ENCODE data around the gene MATK. TPM values are rescaled to one million over a fixed set of nuclear protein-coding genes. Genes with fewer than 3 reads are reported as not detected.
"Not testable (repeated sequence)": the region's sequence is repeated elsewhere in the genome, so short reads cannot be mapped to it uniquely, and the experiment has no call there.

Gene MATK
- total RNA-seq, 1 donor from 2014 or later, result not detected

- no peak for DNase-seq (ENCODE audit: low read depth)
- H3K4me3 ChIP-seq (ENCODE audit: insufficient read depth, low read depth, low read length), result no peak overlapping the region
- no peak for FAIRE-seq
- peaks cover 5% of the 10 kb centered on the region for H3K36me3 Mint-ChIP-seq (ENCODE audit: low read depth, unreplicated experiment)
- peaks cover 9% of the 10 kb centered on the region for H3K4me1 ChIP-seq (ENCODE audit: insufficient read depth, low read length)
- H3K9ac ChIP-seq (ENCODE audit: low read length), result peak overlapping the region; percentile 14
- H3K27ac ChIP-seq (ENCODE audit: low read depth, low read length), result no peak overlapping the region
- H3K9me3 ChIP-seq (ENCODE audit: insufficient read depth, low read depth, low read length), result no peaks in the 10 kb centered on the region
- H3K27me3 Mint-ChIP-seq (ENCODE audit: low read depth, unreplicated experiment), result no peaks in the 10 kb centered on the region
- H3K4me2 ChIP-seq (ENCODE audit: low read length), result no peak overlapping the region
- H2AFZ ChIP-seq (ENCODE audit: low read depth, low read length), result no peak overlapping the region
- H4K20me1 ChIP-seq (ENCODE audit: insufficient read depth, low read length), result peaks cover 7% of the 10 kb centered on the region
- H3K79me2 ChIP-seq (ENCODE audit: insufficient read depth, low read length), result peaks cover 33% of the 10 kb centered on the region
- H3K4me1 Mint-ChIP-seq (ENCODE audit: low read depth, unreplicated experiment), result no peaks in the 10 kb centered on the region
- H3K4me3 Mint-ChIP-seq (ENCODE audit: unreplicated experiment), result peak overlapping the region; percentile 95
- no peaks in the 10 kb centered on the region for H3K27me3 ChIP-seq (ENCODE audit: insufficient read depth, low read length)
- no peak overlapping the region for H3K27ac Mint-ChIP-seq (ENCODE audit: unreplicated experiment)
- no peaks in the 10 kb centered on the region for H3K36me3 ChIP-seq (ENCODE audit: insufficient read depth, low read length)
- H3K9me3 Mint-ChIP-seq (ENCODE audit: unreplicated experiment), result peaks cover 2% of the 10 kb centered on the region
- TF ChIP-seq CTCF (IDR thresholded peaks at IDR 0.05; ENCODE audit: insufficient read depth, low read depth, low read length) (no peak), EZH2 (IDR thresholded peaks at IDR 0.05; ENCODE audit: insufficient read depth, low read length) (no peak)
Measured at GRCh38 chr19:3759482-3760254, 26.5 kb downstream of the MATK start.

GRCh38 chr19:3758297-3758696 lies 27.9 kb downstream of the MATK start:
- H3K27ac Mint-ChIP-seq (ENCODE audit: unreplicated experiment); FAIRE-seq: not testable (repeated sequence)

GRCh38 chr19:3757705-3758104 lies 28.5 kb downstream of the MATK start:
- not testable (repeated sequence) for H3K9me3 Mint-ChIP-seq (ENCODE audit: unreplicated experiment); H3K27ac Mint-ChIP-seq (ENCODE audit: unreplicated experiment); H3K27me3 ChIP-seq (ENCODE audit: insufficient read depth, low read length); H3K27ac ChIP-seq (ENCODE audit: low read depth, low read length); H3K4me3 ChIP-seq (ENCODE audit: insufficient read depth, low read depth, low read length); H3K9me3 ChIP-seq (ENCODE audit: insufficient read depth, low read depth, low read length); DNase-seq (ENCODE audit: low read depth); H2AFZ ChIP-seq (ENCODE audit: low read depth, low read length); FAIRE-seq; H3K36me3 ChIP-seq (ENCODE audit: insufficient read depth, low read length); H3K4me2 ChIP-seq (ENCODE audit: low read length); H3K4me3 Mint-ChIP-seq (ENCODE audit: unreplicated experiment); H4K20me1 ChIP-seq (ENCODE audit: insufficient read depth, low read length); H3K9ac ChIP-seq (ENCODE audit: low read length); H3K4me1 Mint-ChIP-seq (ENCODE audit: low read depth, unreplicated experiment); H3K27me3 Mint-ChIP-seq (ENCODE audit: low read depth, unreplicated experiment); H3K4me1 ChIP-seq (ENCODE audit: insufficient read depth, low read length)
- peaks cover 27% of the 10 kb centered on the region for H3K79me2 ChIP-seq (ENCODE audit: insufficient read depth, low read length)
- peaks cover 12% of the 10 kb centered on the region for H3K36me3 Mint-ChIP-seq (ENCODE audit: low read depth, unreplicated experiment)

More at GRCh38 chr19:3758297-3758696, 27.9 kb downstream of the MATK start:
- H3K4me3 Mint-ChIP-seq (ENCODE audit: unreplicated experiment); DNase-seq (ENCODE audit: low read depth); H4K20me1 ChIP-seq (ENCODE audit: insufficient read depth, low read length); H3K9me3 ChIP-seq (ENCODE audit: insufficient read depth, low read depth, low read length); H3K9ac ChIP-seq (ENCODE audit: low read length); H3K4me3 ChIP-seq (ENCODE audit: insufficient read depth, low read depth, low read length); H3K27me3 Mint-ChIP-seq (ENCODE audit: low read depth, unreplicated experiment); H3K36me3 Mint-ChIP-seq (ENCODE audit: low read depth, unreplicated experiment); H3K27me3 ChIP-seq (ENCODE audit: insufficient read depth, low read length); H3K4me1 Mint-ChIP-seq (ENCODE audit: low read depth, unreplicated experiment); H2AFZ ChIP-seq (ENCODE audit: low read depth, low read length); H3K36me3 ChIP-seq (ENCODE audit: insufficient read depth, low read length); H3K9me3 Mint-ChIP-seq (ENCODE audit: unreplicated experiment); H3K4me1 ChIP-seq (ENCODE audit: insufficient read depth, low read length); H3K4me2 ChIP-seq (ENCODE audit: low read length); H3K27ac ChIP-seq (ENCODE audit: low read depth, low read length): not testable (repeated sequence)
- peaks cover 30% of the 10 kb centered on the region for H3K79me2 ChIP-seq (ENCODE audit: insufficient read depth, low read length)
